HG02970 (cell line): Measurements from ENCODE around the gene ZNF280B.
A peak's percentile ranks its signal among the peaks of the same experiment; 100 is the strongest.

ENCODE experiments used
- ATAC-seq: cut with Tn5 transposase; IDR thresholded peaks from one replicate; pipeline ENCODE4 v1.9.1; 2021; ENCODE audit warnings: mild to moderate bottlenecking, moderate library complexity, moderate number of reproducible peaks; ENCODE audit not compliant: unreplicated experiment, low FRiP score

The ZNF280B gene

GRCh38 chr22:22508274-22509176 is at the start of gene ZNF280B:
Gene ZNF280B, minus strand, starts transcription at chr22:22508742. Its CDS starts 19,344 bp downstream, at chr22:22489398.
- ATAC-seq, result peak; percentile 75

GRCh38 chr22:22556995-22557925 is 48.7 kb upstream of the ZNF280B start:
- ATAC-seq, result no peak

GRCh38 chr22:22556578-22556977 is 48.0 kb upstream of the ZNF280B start:
- ATAC-seq, result no peak

GRCh38 chr22:22555596-22555995 is 47.1 kb upstream of the ZNF280B start:
- ATAC-seq, result no peak

GRCh38 chr22:22554587-22555284 is 46.2 kb upstream of the ZNF280B start:
- ATAC-seq, result no peak

GRCh38 chr22:22553735-22554586 is 45.4 kb upstream of the ZNF280B start:
- no peak for ATAC-seq

- no peak for ATAC-seq
Measured at GRCh38 chr22:22553141-22553540, 44.6 kb upstream of the ZNF280B start.

GRCh38 chr22:22552630-22553029 is 44.1 kb upstream of the ZNF280B start:
- ATAC-seq, result no peak

GRCh38 chr22:22550789-22551434 is 42.4 kb upstream of the ZNF280B start:
- ATAC-seq, result no peak

GRCh38 chr22:22548910-22549309 is 40.4 kb upstream of the ZNF280B start:
- no peak for ATAC-seq

- ATAC-seq, result no peak
Measured at GRCh38 chr22:22548317-22548716, 39.8 kb upstream of the ZNF280B start.

- ATAC-seq, result no peak
Measured at GRCh38 chr22:22547692-22548300, 39.3 kb upstream of the ZNF280B start.

GRCh38 chr22:22547226-22547625 is 38.7 kb upstream of the ZNF280B start:
- ATAC-seq, result no peak

- ATAC-seq, result no peak
Measured at GRCh38 chr22:22546490-22546889, 37.9 kb upstream of the ZNF280B start.

GRCh38 chr22:22545084-22545483 is 36.5 kb upstream of the ZNF280B start:
- no peak for ATAC-seq

- no peak for ATAC-seq
Measured at GRCh38 chr22:22538226-22538989, 29.9 kb upstream of the ZNF280B start.

- no peak for ATAC-seq
Measured at GRCh38 chr22:22536916-22537315, 28.4 kb upstream of the ZNF280B start.

GRCh38 chr22:22536515-22536914 is 28.0 kb upstream of the ZNF280B start:
- no peak for ATAC-seq
